Spleen (tissue), 11 donors: ENCODE results near the gene TWIST2. TPM values are rescaled to one million over a fixed set of nuclear protein-coding genes. Genes with fewer than 3 reads are reported as not detected.

Experiments used
- DNase-seq: peaks from one replicate; pipeline ENCODE4 v3.0.0-alpha.2; 2020
- H3K27ac ChIP-seq, 8 donors: fragments of 200-600 bp; sonication (generic) in 7 of 8; 1 replicate in 4 of 8; 2 replicates in 4 of 8; pipeline versions ENCODE4 v1.5.0 to v1.8.0; 2016 to 2021; ENCODE audit warnings: inconsistent platforms in 4 of 8, mild to moderate bottlenecking in 4 of 8, moderate library complexity in 1 of 8
- H3K27me3 ChIP-seq, 7 donors: fragments of 200-600 bp; sonication (generic) in 6 of 7; replicated peaks in 1 of 7; 1 replicate in 4 of 7; 2 replicates in 3 of 7; pipeline versions ENCODE4 v1.5.0 to v1.8.0; 2016 to 2021; ENCODE audit warnings: inconsistent platforms in 3 of 7, mild to moderate bottlenecking in 1 of 7
- H3K36me3 ChIP-seq, 6 donors: fragments of 200-600 bp; sonication (generic) in 5 of 6; 1 replicate in 4 of 6; 2 replicates in 2 of 6; pipeline versions ENCODE4 v1.5.0 to v1.8.0; 2016 to 2021; ENCODE audit warnings: inconsistent platforms in 2 of 6
- H3K4me1 ChIP-seq, 6 donors: fragments of 200-600 bp; sonication (generic) in 5 of 6; 1 replicate in 3 of 6; 2 replicates in 3 of 6; pipeline versions ENCODE4 v1.5.0 to v1.8.0; 2016 to 2021; ENCODE audit warnings: inconsistent platforms in 3 of 6
- H3K4me3 ChIP-seq, 8 donors: fragments of 200-600 bp; sonication (generic) in 7 of 8; 1 replicate in 4 of 8; 2 replicates in 4 of 8; pipeline versions ENCODE4 v1.5.0 to v1.8.0; 2016 to 2021; ENCODE audit warnings: inconsistent platforms in 4 of 8, mild to moderate bottlenecking in 4 of 8, moderate library complexity in 2 of 8
- H3K9me3 ChIP-seq, 8 donors: fragments of 200-600 bp; sonication (generic) in 7 of 8; 1 replicate in 4 of 8; 2 replicates in 4 of 8; pipeline versions ENCODE4 v1.5.0 to v1.8.0; 2016 to 2021; ENCODE audit warnings: inconsistent platforms in 4 of 8
- POLR2A ChIP-seq, 3 donors: fragments of 450-650 bp; IDR thresholded peaks; one replicate each; pipeline ENCODE4 v1.5.1; 2017; ENCODE audit warnings: antibody characterized with exemption in 3 of 3, mild to moderate bottlenecking in 1 of 3
- POLR2AphosphoS5 ChIP-seq, 3 donors: sonication (generic); formaldehyde crosslinking; IDR thresholded peaks; one replicate each; pipeline ENCODE4 v1.5.1; 2017; ENCODE audit warnings: antibody characterized with exemption in 3 of 3
- WGBS, 5 donors: extraction: QIAGEN DNeasy Blood & Tissue Kit in 3 of 5; methylation state at CpG; one replicate each; pipeline versions ENCODE4 v1.1.5 to v1.1.7; 2013 to 2018; 5-methylcytosine and 5-hydroxymethylcytosine counted together
- intact Hi-C: fragments of 100-400 bp; cut with DNase I; formaldehyde crosslinking; loops from one replicate; pipeline ENCODE4 v1.15.0; 2023; ENCODE audit warnings: low total_unique reads
- polyA plus RNA-seq, 3 donors: library from polyadenylated mRNA; stranded (reverse); fragments of 200-250 nt; gene quantifications; one replicate each; pipeline ENCODE4 v1.2.1, GENCODE V29; 2013
- total RNA-seq, 7 donors: library from RNA; depleted of rRNA in 3 of 7; stranded (reverse); fragments of >200 nt in 3 of 7; fragmentation: NEBNext Ultra II Directional in 4 of 7; extraction: Animal tissue kit (Norgen Biotek cat#: 25700) in 4 of 7; gene quantifications; one replicate each; pipeline versions ENCODE4 v1.1.0 to v1.2.1, GENCODE V29; 2016 to 2021
- TF ChIP-seq, protein P1 (sequence below), 11 experiments: fragments of 200-600 bp in 7 of 11; fragments of 450-650 bp in 4 of 11; sonication (generic) in 4 of 11; IDR thresholded peaks in 8 of 11; conservative IDR thresholded peaks in 3 of 11; 1 replicate in 7 of 11; 2 replicates in 4 of 11; pipeline versions ENCODE4 v1.4.0 to v1.8.0; 2016 to 2021; ENCODE audit warnings: antibody characterized with exemption in 11 of 11, inconsistent platforms in 4 of 11, mild to moderate bottlenecking in 1 of 11
- donor health status: healthy with polysubstance abuse.
- donor health status: DM: no; HTN: no; CAD: no; lungs with moderate emphysema.
- donor health status: DM: no; HTN: no; CAD: no.
- donor health status: Bipolar disorder and iron deficiency.
- donor health status: healthy.
- donor health status: DM: no; HTN: no; CAD: no.
- donor health status: DM: yes; HTN: yes; CAD: no.

Gene TWIST2
- total and polyA plus RNA-seq, 10 donors: 1.7 to 9.0 (median 2.4) TPM

DNA sequence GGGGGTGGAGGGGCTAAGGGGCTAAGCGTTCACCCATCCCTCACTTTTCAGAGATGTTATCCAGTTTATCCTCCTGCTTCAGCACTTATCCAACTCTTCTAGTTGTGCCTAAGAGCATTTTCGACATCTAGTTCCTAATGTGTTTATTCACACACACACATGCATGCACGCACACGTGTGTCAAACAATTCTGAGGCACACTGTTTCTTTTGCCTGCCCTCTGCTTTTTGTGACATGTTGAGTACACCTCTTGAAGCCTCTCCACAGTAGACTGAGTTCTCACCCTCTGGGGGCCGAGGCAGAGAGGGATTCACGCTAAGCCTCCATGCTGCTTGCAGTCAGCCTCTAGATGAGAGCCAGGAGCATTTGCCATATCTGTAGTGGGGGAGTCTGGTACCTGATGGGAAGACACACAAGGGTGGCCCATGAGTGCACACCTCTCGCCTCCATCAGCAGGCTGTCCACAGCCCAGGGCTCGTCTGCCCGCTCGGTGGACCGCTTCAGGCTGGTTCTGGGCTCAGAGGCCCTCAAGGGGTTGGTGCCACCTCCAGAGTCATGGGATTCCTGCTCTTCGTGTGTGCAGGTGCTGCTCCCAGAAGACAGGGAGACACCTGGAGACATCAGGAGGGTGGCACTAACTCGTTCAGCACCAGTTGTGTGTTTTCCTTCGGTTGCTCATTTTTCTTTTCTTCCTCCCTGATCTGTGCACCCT, 11.9 kb downstream of the TWIST2 start:
- no peaks in the 10 kb centered on the region for H3K9me3 ChIP-seq
- no peak overlapping the region for H3K4me3 ChIP-seq
- peaks cover 0 to 60% (median 0%) of the 10 kb centered on the region in 7 donors for H3K27me3 ChIP-seq
- no peaks in the 10 kb centered on the region for H3K36me3 ChIP-seq
- H3K4me1 ChIP-seq: peaks cover 0 to 10% (median 0%) of the 10 kb centered on the region in 6 donors
- intact Hi-C loops: no loop called here
- no peak overlapping the region for H3K27ac ChIP-seq
- peak; percentile 59 for DNase-seq
- TF ChIP-seq POLR2AphosphoS5 (IDR thresholded peaks at IDR 0.05) (no peak), POLR2A (IDR thresholded peaks at IDR 0.05) (no peak)
- TF ChIP-seq, protein P1, sequence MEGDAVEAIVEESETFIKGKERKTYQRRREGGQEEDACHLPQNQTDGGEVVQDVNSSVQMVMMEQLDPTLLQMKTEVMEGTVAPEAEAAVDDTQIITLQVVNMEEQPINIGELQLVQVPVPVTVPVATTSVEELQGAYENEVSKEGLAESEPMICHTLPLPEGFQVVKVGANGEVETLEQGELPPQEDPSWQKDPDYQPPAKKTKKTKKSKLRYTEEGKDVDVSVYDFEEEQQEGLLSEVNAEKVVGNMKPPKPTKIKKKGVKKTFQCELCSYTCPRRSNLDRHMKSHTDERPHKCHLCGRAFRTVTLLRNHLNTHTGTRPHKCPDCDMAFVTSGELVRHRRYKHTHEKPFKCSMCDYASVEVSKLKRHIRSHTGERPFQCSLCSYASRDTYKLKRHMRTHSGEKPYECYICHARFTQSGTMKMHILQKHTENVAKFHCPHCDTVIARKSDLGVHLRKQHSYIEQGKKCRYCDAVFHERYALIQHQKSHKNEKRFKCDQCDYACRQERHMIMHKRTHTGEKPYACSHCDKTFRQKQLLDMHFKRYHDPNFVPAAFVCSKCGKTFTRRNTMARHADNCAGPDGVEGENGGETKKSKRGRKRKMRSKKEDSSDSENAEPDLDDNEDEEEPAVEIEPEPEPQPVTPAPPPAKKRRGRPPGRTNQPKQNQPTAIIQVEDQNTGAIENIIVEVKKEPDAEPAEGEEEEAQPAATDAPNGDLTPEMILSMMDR (IDR thresholded peaks at IDR 0.05 in 8 of 11, conservative IDR thresholded peaks at IDR 0.05 in 3 of 11): no peak
- 77 to 83% (median 80%) methylated on average over 14 of the region's 14 CpGs for WGBS, 5 donors

DNA sequence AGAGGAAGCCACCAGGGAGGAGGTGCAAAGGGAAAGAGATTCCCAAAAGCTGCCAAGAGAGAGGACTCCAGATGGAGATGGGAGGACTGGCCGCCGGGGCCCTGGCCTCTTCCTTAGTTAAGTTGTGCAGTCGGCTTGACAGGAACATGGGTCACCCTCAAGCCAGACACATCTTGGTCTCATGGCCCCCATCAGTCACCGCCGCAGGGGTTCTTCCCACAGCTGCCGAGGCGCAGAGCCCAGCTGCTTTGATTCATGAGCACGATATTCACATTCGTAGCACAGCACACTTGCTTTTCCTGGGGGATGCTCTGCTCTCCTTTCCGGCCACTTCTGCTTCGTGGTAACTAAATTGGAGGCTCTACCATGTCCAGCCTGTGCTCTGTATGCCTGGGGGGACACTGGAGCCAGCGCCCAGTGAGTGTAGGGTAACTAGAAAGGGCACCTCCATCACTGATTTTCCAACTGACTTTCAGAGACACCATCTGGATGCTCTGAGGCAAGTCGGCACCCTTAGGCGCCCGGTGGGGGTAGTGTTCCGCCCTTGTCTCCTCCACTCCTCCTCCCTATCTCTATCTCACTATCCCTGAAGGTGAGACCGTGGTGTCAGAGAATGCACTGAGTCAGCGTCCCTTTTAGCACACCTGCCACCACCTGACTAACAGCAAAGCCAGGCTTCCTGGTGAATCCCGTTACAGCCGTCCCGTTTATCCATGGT, 13.3 kb downstream of the TWIST2 start:
- no peaks in the 10 kb centered on the region for H3K9me3 ChIP-seq
- peak; percentile 44 for DNase-seq
- no peak overlapping the region for H3K27ac ChIP-seq
- peaks cover 0 to 57% (median 0%) of the 10 kb centered on the region in 7 donors for H3K27me3 ChIP-seq
- no peak overlapping the region for H3K4me3 ChIP-seq
- intact Hi-C loops: no loop called here
- H3K36me3 ChIP-seq: no peaks in the 10 kb centered on the region
- no peak for TF ChIP-seq POLR2A (IDR thresholded peaks at IDR 0.05)
- TF ChIP-seq, protein P1 (IDR thresholded peaks at IDR 0.05 in 8 of 11, conservative IDR thresholded peaks at IDR 0.05 in 3 of 11): no peak
- WGBS, 5 donors: 74 to 84% (median 79%) methylated on average over 21 of the region's 21 CpGs
- peaks cover 0 to 12% (median 0%) of the 10 kb centered on the region in 6 donors for H3K4me1 ChIP-seq

DNA sequence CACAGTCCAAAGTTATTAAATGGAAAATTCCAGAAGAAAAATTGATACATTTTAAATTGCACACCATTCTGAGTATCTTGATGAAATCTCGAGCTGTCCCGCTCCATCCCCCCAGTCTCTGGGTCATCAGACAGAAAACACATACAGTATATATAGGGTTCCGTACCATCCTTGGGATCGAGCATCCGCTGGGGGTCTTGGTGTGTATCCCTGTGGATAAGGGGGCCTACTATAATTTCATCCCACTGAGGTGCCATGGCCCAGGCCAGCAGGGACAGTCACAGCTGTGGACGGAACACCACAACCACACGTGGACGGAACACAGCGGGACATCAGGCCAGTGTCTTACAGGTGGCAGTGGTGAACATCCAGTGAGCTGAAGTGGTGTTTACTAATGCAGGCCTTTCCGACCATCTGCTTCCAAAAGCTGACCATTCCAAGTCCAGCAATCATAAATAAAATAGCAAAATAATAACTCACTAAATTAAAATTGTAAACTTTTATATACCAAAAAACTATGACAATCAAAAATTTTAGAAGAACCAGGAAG, 14.0 kb downstream of the TWIST2 start:
- intact Hi-C loops: no loop called here
- Histone ChIP-seq H3K4me1 (peaks cover 0 to 12% (median 0%) of the 10 kb centered on the region in 6 donors), H3K4me3 (no peak overlapping the region), H3K27ac (no peak overlapping the region), H3K9me3 (no peaks in the 10 kb centered on the region), H3K36me3 (no peaks in the 10 kb centered on the region), H3K27me3 (peaks cover 0 to 58% (median 0%) of the 10 kb centered on the region in 7 donors)
- DNase-seq: peak; percentile 14
- WGBS, 5 donors: 87 to 95% (median 91%) methylated on average over 10 of the region's 10 CpGs
- no peak for TF ChIP-seq POLR2AphosphoS5 (IDR thresholded peaks at IDR 0.05)
- no peak for TF ChIP-seq POLR2A (IDR thresholded peaks at IDR 0.05)
- TF ChIP-seq, protein P1 (IDR thresholded peaks at IDR 0.05 in 8 of 11, conservative IDR thresholded peaks at IDR 0.05 in 3 of 11): no peak

DNA sequence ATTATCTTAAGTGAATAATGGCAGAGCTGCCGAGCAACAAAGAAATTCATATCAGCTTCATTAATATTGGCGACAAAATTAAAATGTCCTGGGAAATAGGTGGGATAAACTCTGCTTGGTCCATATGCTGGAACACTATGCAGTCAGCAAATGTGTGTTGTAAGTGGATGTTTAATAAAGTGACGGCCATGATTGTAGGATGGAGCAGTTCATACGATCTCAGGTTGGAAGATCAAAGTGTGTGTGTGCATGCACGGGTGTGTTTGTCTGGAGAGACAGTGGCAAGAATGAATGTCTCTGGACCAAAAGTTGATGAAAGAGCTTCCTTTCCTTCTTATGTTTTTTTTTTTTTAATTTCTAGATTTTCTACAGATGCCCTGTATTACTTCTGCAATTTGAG, 14.8 kb downstream of the TWIST2 start:
- no peak overlapping the region for H3K27ac ChIP-seq
- H3K4me3 ChIP-seq: no peak overlapping the region
- H3K4me1 ChIP-seq: peaks cover 0 to 12% (median 0%) of the 10 kb centered on the region in 6 donors
- TF ChIP-seq POLR2A (IDR thresholded peaks at IDR 0.05) (no peak), POLR2AphosphoS5 (IDR thresholded peaks at IDR 0.05) (no peak)
- TF ChIP-seq, protein P1 (IDR thresholded peaks at IDR 0.05 in 8 of 11, conservative IDR thresholded peaks at IDR 0.05 in 3 of 11): no peak
- DNase-seq: no peak
- H3K27me3 ChIP-seq: peaks cover 0 to 52% (median 0%) of the 10 kb centered on the region in 7 donors
- intact Hi-C loops: no loop called here
- 73 to 91% (median 87%) methylated on average over 5 of the region's 5 CpGs for WGBS, 5 donors
- no peaks in the 10 kb centered on the region for H3K9me3 ChIP-seq
- H3K36me3 ChIP-seq: no peaks in the 10 kb centered on the region
